ENCODE data around the gene SVBP. TPM values are rescaled to one million over a fixed set of nuclear protein-coding genes. Genes with fewer than 3 reads are reported as not detected.

Gene SVBP
- total RNA-seq, 2 donors from 2014 or later: 15.0 to 42.5 TPM

GRCh38 chr1:42841440-42842147, 24.4 kb upstream of the SVBP start:
- Histone ChIP-seq H3K4me3 (no peak overlapping the region), H3K9me3 (no peaks in the 10 kb centered on the region), H3K4me1 (replicated peaks) (no peaks in the 10 kb centered on the region), H3K27me3 (replicated peaks; ENCODE audit: insufficient read depth) (no peaks in the 10 kb centered on the region), H3K36me3 (no peaks in the 10 kb centered on the region), H3K27ac (no peak overlapping the region)
- intact Hi-C loops (cut with DNase I): loop anchor here (10.0 kb wide), 1 partner anchor 157 kb away; the partner anchor contains the start of gene YBX1
- DNase-seq (ENCODE audit: low spot score): no peak
- TF ChIP-seq CTCF (IDR thresholded peaks at IDR 0.05) (no peak), POLR2AphosphoS5 (IDR thresholded peaks at IDR 0.05) (no peak), POLR2A (IDR thresholded peaks at IDR 0.05) (no peak)
- 100% methylated on average over 2 of the region's 2 CpGs for WGBS

- intact Hi-C loops (cut with DNase I): loop anchor here (10.0 kb wide), 1 partner anchor 156 kb away; the partner anchor contains the start of gene YBX1
- no peaks in the 10 kb centered on the region for H3K36me3 ChIP-seq
- no peaks in the 10 kb centered on the region for H3K9me3 ChIP-seq
- H3K4me3 ChIP-seq: no peak overlapping the region
- no peaks in the 10 kb centered on the region for H3K27me3 ChIP-seq (replicated peaks; ENCODE audit: insufficient read depth)
- 60% methylated on average over 3 of the region's 3 CpGs for WGBS
- H3K27ac ChIP-seq: no peak overlapping the region
- TF ChIP-seq CTCF (IDR thresholded peaks at IDR 0.05) (no peak), POLR2AphosphoS5 (IDR thresholded peaks at IDR 0.05) (no peak), POLR2A (IDR thresholded peaks at IDR 0.05) (no peak)
- H3K4me1 ChIP-seq (replicated peaks): no peaks in the 10 kb centered on the region
- DNase-seq (ENCODE audit: low spot score): no peak
Observed at GRCh38 chr1:42841010-42841409, 23.8 kb upstream of the SVBP start.

- intact Hi-C loops (cut with DNase I): no loop called here
- no peaks in the 10 kb centered on the region for H3K9me3 ChIP-seq
- no peak for TF ChIP-seq POLR2A (IDR thresholded peaks at IDR 0.05)
- no peak for TF ChIP-seq CTCF (IDR thresholded peaks at IDR 0.05)
- TF ChIP-seq POLR2AphosphoS5 (IDR thresholded peaks at IDR 0.05): no peak
- no peak for DNase-seq (ENCODE audit: low spot score)
- H3K4me3 ChIP-seq: no peak overlapping the region
- H3K36me3 ChIP-seq: no peaks in the 10 kb centered on the region
- no peak overlapping the region for H3K27ac ChIP-seq
- 82% methylated on average over 7 of the region's 7 CpGs for WGBS
- H3K4me1 ChIP-seq (replicated peaks): no peaks in the 10 kb centered on the region
- H3K27me3 ChIP-seq (replicated peaks; ENCODE audit: insufficient read depth): no peaks in the 10 kb centered on the region
Observed at GRCh38 chr1:42838482-42839190, 21.4 kb upstream of the SVBP start.

GRCh38 chr1:42837709-42838108, 20.5 kb upstream of the SVBP start:
- no peak overlapping the region for H3K4me3 ChIP-seq
- TF ChIP-seq CTCF (IDR thresholded peaks at IDR 0.05) (no peak), POLR2AphosphoS5 (IDR thresholded peaks at IDR 0.05) (no peak), POLR2A (IDR thresholded peaks at IDR 0.05) (no peak)
- no peaks in the 10 kb centered on the region for H3K27me3 ChIP-seq (replicated peaks; ENCODE audit: insufficient read depth)
- intact Hi-C loops (cut with DNase I): no loop called here
- no peaks in the 10 kb centered on the region for H3K9me3 ChIP-seq
- DNase-seq (ENCODE audit: low spot score): no peak
- H3K4me1 ChIP-seq (replicated peaks): no peaks in the 10 kb centered on the region
- 40% methylated on average over 3 of the region's 3 CpGs for WGBS
- H3K36me3 ChIP-seq: no peaks in the 10 kb centered on the region
- H3K27ac ChIP-seq: no peak overlapping the region
